Adrenal gland (tissue), 12 donors: ENCODE measurements around the gene HECW1. TPM values are rescaled to one million over a fixed set of nuclear protein-coding genes. Genes with fewer than 3 reads are reported as not detected.

Source experiments
- DNase-seq, 7 donors: peaks; one replicate each; pipeline ENCODE4 v3.0.0-alpha.2; 2019 to 2020
- H3K27ac ChIP-seq, 5 donors: fragments of 200-600 bp; sonication (generic) in 4 of 5; 1 replicate in 3 of 5; 2 replicates in 2 of 5; pipeline versions ENCODE4 v1.5.1 to v1.8.0; 2016 to 2020; ENCODE audit warnings: mild to moderate bottlenecking in 1 of 5
- H3K27me3 ChIP-seq: fragments of 200-600 bp; 2 replicates; pipeline ENCODE4 v1.8.0; 2021
- H3K36me3 ChIP-seq, 2 donors: fragments of 200-600 bp; replicated peaks in 1 of 2; 1 replicate in 1 of 2; 2 replicates in 1 of 2; pipeline versions ENCODE4 v1.5.1 to v1.8.0; 2018 to 2022
- H3K4me1 ChIP-seq, 2 donors: fragments of 200-600 bp; replicated peaks in 1 of 2; 1 replicate in 1 of 2; 2 replicates in 1 of 2; pipeline versions ENCODE4 v1.5.1 to v1.8.0; 2018 to 2021
- H3K4me3 ChIP-seq, 4 donors: fragments of 200-600 bp; sonication (generic) in 3 of 4; one replicate each; pipeline ENCODE4 v1.5.1; 2016 to 2018
- H3K9me3 ChIP-seq, 3 donors: fragments of 200-600 bp; sonication (generic) in 1 of 3; replicated peaks in 1 of 3; 1 replicate in 2 of 3; 2 replicates in 1 of 3; pipeline versions ENCODE4 v1.5.1 to v1.8.0; 2016 to 2021
- CTCF ChIP-seq, 6 experiments: fragments of 450-650 bp in 4 of 6; fragments of 200-600 bp in 2 of 6; sonication (generic) in 1 of 6; IDR thresholded peaks; 1 replicate in 5 of 6; 2 replicates in 1 of 6; pipeline versions ENCODE4 v1.5.1 to v1.8.0; 2016 to 2021; ENCODE audit warnings: antibody characterized with exemption in 6 of 6, mild to moderate bottlenecking in 2 of 6, moderate library complexity in 1 of 6
- POLR2A ChIP-seq, 2 donors: fragments of 450-650 bp; IDR thresholded peaks; one replicate each; pipeline ENCODE4 v1.6.1; 2017; ENCODE audit warnings: antibody characterized with exemption in 2 of 2, mild to moderate bottlenecking in 2 of 2, moderate library complexity in 1 of 2
- WGBS, 4 donors: extraction: QIAGEN DNeasy Blood & Tissue Kit in 2 of 4; methylation state at CpG; one replicate each; pipeline versions ENCODE4 v1.1.5 to v1.1.7; 2013 to 2017; 5-methylcytosine and 5-hydroxymethylcytosine counted together
- intact Hi-C, 2 donors: fragments of 100-400 bp; cut with DNase I; formaldehyde crosslinking; loops; one replicate each; pipeline versions ENCODE4 v1.14.1 to v1.15.0; 2022 to 2023
- polyA plus RNA-seq, 3 donors: library from polyadenylated mRNA; stranded (reverse); fragments of 200-250 nt in 2 of 3; fragments of 350-450 nt in 1 of 3; fragmentation: Illumina TruSeq in 1 of 3; extraction: RNeasy Lipid Tissue Mini Kit (QIAGEN cat#74804) in 1 of 3; gene quantifications; one replicate each; pipeline ENCODE4 v1.2.3, GENCODE V29; 2013 to 2014
- total RNA-seq, 9 donors: library from RNA; depleted of rRNA in 4 of 9; stranded (reverse); fragments of >200 nt in 4 of 9; fragments of 120-200 nt in 1 of 9; fragmentation: NEBNext Ultra II Directional in 1 of 9; extraction: Animal tissue kit (Norgen Biotek cat#: 25700) in 1 of 9; gene quantifications; one replicate each; pipeline versions ENCODE4 v1.1.0 to v1.2.4, GENCODE V29; 2013 to 2023
- donor health status: healthy with polysubstance abuse.
- donor health status: Bipolar disorder and iron deficiency.
- donor health status: DM: yes; HTN: yes; CAD: no.
- donor health status: DM: no; HTN: no; CAD: no.
- donor health status: DM: no; HTN: no; CAD: no.
- donor health status: DM: yes; HTN: yes; CAD: no.

HECW1 gene
- total and polyA plus RNA-seq, 12 donors, result under 0.01 to 3.2 (median 0.06) TPM; not detected in 4

- no peak for DNase-seq
- Histone ChIP-seq H3K36me3 (no peaks in the 10 kb centered on the region), H3K4me3 (no peak overlapping the region), H3K9me3 (no peaks in the 10 kb centered on the region), H3K27ac (no peak overlapping the region), H3K4me1 (no peaks in the 10 kb centered on the region), H3K27me3 (no peaks in the 10 kb centered on the region)
- WGBS, 4 donors, result 93 to 98% (median 95%) methylated on average over 35 to 36 of the region's 36 CpGs
- intact Hi-C loops, result no loop called here
- TF ChIP-seq POLR2A (IDR thresholded peaks at IDR 0.05), result no peak
- TF ChIP-seq CTCF (IDR thresholded peaks at IDR 0.05), result no peak
Measured at GRCh38 chr7:43273939-43274719, 161.7 kb downstream of the HECW1 start.

DNA sequence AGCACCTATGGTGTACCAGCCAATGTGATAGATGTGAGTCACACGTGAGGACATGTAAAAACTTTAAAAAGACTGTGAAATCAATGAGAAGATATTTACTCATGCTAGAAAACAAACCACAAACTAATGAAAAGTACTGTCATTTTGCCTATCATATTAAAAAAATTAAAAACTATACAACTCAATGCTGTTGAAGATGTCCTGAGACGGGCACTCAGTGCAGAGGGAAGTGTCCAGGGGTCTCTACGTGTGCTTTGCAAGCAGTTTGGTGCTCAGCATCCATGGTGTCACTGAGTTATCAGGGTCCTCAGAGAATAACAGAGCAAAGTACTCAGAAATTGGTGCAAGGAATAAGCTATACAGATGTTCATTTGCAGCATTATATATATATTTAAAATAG, 162.3 kb downstream of the HECW1 start:
- intact Hi-C loops, result no loop called here
- H3K4me3 ChIP-seq, result no peak overlapping the region
- no peak for DNase-seq
- H3K9me3 ChIP-seq, result no peaks in the 10 kb centered on the region
- no peak overlapping the region for H3K27ac ChIP-seq
- TF ChIP-seq CTCF (IDR thresholded peaks at IDR 0.05) (no peak), POLR2A (IDR thresholded peaks at IDR 0.05) (no peak)
- H3K36me3 ChIP-seq, result no peaks in the 10 kb centered on the region
- H3K27me3 ChIP-seq, result no peaks in the 10 kb centered on the region
- no peaks in the 10 kb centered on the region for H3K4me1 ChIP-seq
- WGBS, 4 donors, result 76 to 91% (median 88%) methylated on average over 3 of the region's 3 CpGs

DNA sequence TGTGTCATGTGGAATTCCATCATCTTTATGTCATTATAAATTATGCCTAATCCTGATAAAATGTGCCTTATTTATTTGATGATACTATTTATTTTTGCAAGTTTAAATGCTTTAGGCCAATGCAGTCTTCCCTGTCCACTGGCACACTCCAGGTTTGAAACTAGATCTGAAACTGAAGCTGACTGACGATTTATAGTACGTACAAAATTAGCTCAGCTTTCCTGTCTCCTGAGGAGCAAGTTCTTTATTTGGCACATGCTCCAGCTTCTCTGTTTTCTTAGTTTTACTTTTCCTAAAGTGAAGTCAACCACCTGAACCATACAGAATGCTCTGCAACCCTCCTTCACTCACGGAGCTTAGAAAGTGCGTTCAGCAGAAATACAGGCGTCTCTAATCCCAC, 164.1 kb downstream of the HECW1 start:
- Histone ChIP-seq H3K9me3 (no peaks in the 10 kb centered on the region), H3K36me3 (no peaks in the 10 kb centered on the region), H3K4me3 (no peak overlapping the region), H3K4me1 (no peaks in the 10 kb centered on the region), H3K27ac (no peak overlapping the region), H3K27me3 (no peaks in the 10 kb centered on the region)
- intact Hi-C loops, result no loop called here
- no peak for DNase-seq
- 62 to 76% (median 66%) methylated on average over 5 of the region's 5 CpGs for WGBS, 4 donors
- TF ChIP-seq POLR2A (IDR thresholded peaks at IDR 0.05), result no peak
- no peak for TF ChIP-seq CTCF (IDR thresholded peaks at IDR 0.05)

DNA sequence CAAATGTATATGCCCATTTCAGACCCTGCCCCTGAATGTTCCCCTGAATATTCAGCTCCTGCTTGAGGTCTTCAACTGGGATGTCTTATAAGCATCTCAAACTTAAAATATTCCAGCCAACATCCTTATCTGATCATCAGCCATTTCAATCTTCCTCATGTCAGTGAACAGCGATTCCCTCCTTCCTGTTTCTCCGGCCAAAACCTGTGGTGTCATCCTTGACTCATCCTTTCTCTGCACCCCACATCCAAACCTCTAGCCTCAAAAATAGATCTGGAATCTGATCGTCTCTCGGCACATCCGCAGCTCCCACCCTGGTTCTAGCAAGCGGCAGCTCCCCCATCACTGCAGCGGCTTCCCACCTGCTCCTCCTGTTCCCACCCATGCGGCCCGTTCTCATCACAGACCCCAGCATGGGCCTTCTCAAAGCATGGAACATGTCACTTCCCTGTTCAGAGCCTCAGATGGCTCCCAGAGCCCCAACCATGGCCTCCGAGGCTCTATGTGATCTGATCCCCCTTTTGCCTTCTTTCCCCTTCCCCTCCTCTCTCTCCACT, 165.7 kb downstream of the HECW1 start:
- no peaks in the 10 kb centered on the region for H3K4me1 ChIP-seq
- no peaks in the 10 kb centered on the region for H3K9me3 ChIP-seq
- no peak overlapping the region for H3K27ac ChIP-seq
- TF ChIP-seq CTCF (IDR thresholded peaks at IDR 0.05) (no peak), POLR2A (IDR thresholded peaks at IDR 0.05) (no peak)
- DNase-seq, result no peak
- intact Hi-C loops, result no loop called here
- H3K4me3 ChIP-seq, result no peak overlapping the region
- no peaks in the 10 kb centered on the region for H3K36me3 ChIP-seq
- WGBS, 4 donors, result 75 to 84% (median 80%) methylated on average over 10 of the region's 10 CpGs
- H3K27me3 ChIP-seq, result no peaks in the 10 kb centered on the region
